Right lung (tissue), 5 donors: ENCODE measurements around the gene ZNF618. TPM values are rescaled to one million over a fixed set of nuclear protein-coding genes. Genes with fewer than 3 reads are reported as not detected.

Experiments
- DNase-seq, 2 donors: peaks; one replicate each; pipeline ENCODE4 v3.0.0-alpha.2; 2013
- polyA plus RNA-seq, 5 donors: library from polyadenylated mRNA; unstranded; fragments of 120-200 nt; gene quantifications; one replicate each; pipeline versions ENCODE4 v1.2.1 to v1.2.3, GENCODE V29; 2013; ENCODE audit warnings: inconsistent platforms in 1 of 5, low replicate concordance in 1 of 5; ENCODE audit not compliant: insufficient read length in 5 of 5, insufficient read depth in 1 of 5

The ZNF618 gene
- polyA plus RNA-seq, 5 donors: 29.0 to 34.5 (median 29.7) TPM

GRCh38 chr9:113957351-113957750, 81.2 kb downstream of the ZNF618 start:
- DNase-seq: no peak

DNA sequence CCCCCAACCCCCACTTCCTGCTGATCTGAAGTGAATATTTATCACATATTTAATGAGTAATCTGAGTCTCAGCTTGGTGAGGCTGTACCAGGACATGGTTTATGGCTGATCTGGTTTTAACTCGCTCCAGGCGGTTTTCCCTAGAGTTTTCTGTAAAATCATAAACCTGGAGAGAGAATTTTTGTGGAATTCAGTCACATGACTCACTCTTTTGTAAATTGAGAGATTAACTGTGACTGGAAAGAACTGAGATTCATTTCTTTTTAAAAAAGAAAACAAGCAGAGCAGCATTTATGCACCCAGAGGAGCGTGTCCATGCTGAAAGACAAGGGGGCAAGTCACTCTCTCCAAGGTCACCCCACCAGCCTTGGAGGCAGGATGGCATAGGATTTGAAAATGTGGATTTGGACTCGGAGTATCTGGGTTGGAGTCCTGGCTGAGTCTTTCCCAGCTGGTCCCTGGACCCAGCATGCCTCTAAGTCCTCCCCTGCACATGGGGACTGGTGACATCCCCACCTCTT, 81.8 kb downstream of the ZNF618 start:
- DNase-seq: peak in 1 of 2 donors; percentile 18

GRCh38 chr9:113958556-113958955, 82.4 kb downstream of the ZNF618 start:
- no peak for DNase-seq

- no peak for DNase-seq
Observed at GRCh38 chr9:113960768-113961167, 84.7 kb downstream of the ZNF618 start.

DNA sequence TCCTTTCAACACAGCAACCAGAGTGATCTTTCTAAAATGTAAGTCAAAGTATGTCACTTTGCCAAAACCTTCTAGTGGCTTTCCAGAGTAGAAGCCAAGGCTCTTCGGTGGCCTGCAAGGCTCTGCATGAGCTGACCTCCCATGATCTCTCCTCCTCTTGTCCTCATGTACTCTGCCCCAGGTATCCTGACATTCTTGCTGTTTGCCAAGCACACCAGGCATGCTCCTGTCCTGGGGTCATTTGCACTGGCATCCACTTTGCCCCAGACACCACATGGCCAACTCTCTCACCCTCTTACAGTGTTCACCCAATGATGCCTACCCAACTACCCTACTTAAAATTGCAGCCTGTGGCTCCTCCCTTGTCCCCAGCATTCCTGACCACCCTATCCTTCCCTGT, 86.3 kb downstream of the ZNF618 start:
- no peak for DNase-seq

DNA sequence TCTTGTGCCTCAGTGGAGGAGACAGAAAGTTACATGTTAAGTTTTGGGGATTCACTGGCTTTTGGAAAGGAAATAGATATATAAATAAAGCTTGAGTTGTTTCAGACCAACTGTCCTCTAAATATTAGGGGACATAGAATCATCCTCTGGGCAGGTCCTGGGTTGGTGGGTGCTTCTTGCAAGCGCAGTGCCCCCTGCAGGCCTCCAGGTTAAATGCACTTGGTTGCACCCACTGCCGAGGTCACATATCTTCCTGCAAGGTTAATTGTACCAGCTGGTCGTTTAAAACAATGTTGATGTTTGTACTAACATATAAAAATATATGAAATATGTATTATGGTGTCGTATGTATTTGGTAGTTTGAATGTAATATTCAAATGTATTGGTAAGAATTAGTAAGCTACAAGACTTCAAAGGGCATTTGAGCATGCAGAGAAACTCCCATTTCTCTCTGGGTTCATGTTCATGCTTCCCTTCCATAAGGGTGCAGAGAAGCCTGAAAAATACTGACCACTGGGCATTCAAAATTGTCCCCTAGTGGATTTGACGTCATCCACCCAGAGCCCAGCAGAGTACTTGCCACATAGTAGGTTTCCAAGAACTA, 87.0 kb downstream of the ZNF618 start:
- DNase-seq: no peak

DNA sequence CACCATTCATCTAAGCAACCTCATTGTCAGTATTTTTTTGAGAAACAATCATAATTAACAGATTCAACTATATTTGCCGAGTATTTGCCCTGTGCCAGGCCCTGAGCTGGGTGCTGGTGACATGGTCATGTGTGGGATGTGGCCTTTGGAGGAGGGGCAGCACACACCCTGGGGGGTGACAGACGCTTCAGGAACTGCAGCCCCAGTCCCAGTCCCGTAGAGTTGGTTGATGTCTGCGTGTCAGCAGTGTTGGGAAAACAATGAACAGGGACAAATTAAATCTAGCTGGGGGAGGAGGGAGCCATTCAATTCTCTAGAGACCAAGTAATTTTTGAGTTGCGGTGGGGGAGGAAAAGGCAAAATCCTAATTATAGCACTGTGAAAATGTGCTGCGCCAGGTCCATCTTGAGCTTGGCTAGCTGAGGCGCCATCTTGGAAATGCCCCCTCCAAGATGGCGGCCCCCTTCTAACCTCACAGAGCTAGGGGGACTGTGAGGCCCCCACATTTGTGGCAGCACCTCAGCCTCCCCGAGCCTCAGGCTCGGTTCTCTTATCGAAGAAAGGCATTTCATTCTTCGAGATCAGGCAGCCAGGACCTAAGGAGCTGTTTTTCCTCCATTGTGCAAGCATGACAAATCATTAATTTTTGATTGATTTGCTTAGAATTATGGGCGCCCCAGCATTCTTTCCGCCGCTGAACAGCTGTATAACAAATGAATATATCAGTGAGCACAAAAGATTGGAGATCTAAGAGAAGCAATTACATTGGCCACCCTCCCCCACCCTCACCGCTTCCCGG, 87.8 kb downstream of the ZNF618 start:
- no peak for DNase-seq

- DNase-seq: no peak
Observed at GRCh38 chr9:113964495-113965170, 88.5 kb downstream of the ZNF618 start.

DNA sequence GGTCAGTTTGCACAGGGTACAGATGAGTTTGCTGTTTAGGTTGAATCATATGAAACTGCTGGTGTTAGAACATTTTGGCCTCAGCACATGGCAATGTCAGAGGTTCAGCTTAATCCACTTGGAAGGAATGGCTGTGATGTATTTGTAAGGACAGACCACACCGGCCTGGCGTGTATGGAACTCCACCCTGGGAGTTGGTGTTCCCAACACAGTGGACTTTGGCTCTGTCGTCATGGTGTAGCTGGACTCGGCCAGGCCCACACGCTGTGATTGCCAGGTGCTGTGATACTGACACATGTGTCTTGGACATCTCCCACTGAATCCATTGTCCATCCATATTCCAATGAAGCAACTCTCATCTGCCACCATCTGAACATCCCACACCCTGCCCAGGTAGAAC, 90.3 kb downstream of the ZNF618 start:
- no peak for DNase-seq

- DNase-seq: no peak
Observed at GRCh38 chr9:113967380-113967779, 91.3 kb downstream of the ZNF618 start.

DNA sequence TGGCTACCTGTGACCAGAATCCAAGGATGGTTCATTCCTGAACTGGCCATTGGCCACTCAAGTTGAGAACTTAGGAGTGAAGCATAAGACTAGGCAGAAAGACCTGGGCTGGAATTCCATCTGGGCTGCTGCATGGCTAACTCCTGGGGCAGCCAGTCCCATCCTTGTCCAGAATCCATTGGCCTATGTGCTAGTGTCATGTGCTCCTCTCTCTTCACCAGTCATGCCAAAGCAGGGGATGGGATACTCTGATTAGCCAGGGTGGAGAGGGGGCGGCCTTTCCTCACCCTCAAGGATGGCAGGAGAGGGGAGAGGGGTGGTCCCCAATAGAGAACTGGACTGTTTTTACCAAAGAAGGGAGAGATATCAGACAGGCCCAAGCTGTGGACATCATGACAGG, 93.2 kb downstream of the ZNF618 start:
- DNase-seq: no peak

DNA sequence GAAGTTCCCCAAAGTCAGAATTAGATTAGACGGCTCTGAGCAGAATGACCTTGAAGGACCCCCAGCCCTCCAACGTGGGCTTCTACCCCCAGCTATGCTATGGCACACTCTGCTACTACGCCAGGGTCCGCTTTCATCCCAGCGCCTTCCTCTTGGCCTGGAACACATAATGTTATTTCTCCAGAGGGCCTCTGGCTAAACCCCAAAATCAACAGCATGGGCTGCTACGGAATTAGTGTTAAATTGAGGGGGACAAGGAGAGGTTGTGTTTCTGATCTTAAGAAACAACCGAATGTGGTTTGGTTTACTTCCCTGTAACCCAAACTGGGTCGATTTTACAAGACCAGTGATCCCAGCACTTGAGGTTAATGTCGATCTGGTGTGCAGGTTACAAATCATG, 97.1 kb downstream of the ZNF618 start:
- no peak for DNase-seq

- DNase-seq: no peak
Observed at GRCh38 chr9:113973963-113974413, 97.9 kb downstream of the ZNF618 start.

DNA sequence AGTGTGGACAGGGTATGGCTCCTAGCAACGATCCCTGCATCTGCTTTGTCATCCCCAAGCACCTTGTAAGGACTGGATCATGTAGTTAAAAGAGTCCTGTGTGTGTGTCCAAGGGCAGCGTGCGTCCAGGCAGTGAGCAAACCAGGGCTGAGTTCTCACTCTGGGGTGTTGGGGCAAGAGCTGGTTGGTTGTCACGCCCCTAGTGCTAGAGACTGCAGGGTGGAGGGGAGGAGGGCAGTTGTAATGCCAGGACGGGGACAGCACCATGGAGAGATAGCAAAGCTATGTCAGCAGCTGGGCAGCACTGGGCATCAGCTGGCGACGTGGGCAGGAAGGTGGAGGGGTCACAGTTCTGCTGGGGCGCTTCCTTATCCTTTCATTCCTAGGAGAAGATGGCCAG, 100.8 kb downstream of the ZNF618 start:
- no peak for DNase-seq

- DNase-seq: no peak
Observed at GRCh38 chr9:113978725-113979342, 102.7 kb downstream of the ZNF618 start.

DNA sequence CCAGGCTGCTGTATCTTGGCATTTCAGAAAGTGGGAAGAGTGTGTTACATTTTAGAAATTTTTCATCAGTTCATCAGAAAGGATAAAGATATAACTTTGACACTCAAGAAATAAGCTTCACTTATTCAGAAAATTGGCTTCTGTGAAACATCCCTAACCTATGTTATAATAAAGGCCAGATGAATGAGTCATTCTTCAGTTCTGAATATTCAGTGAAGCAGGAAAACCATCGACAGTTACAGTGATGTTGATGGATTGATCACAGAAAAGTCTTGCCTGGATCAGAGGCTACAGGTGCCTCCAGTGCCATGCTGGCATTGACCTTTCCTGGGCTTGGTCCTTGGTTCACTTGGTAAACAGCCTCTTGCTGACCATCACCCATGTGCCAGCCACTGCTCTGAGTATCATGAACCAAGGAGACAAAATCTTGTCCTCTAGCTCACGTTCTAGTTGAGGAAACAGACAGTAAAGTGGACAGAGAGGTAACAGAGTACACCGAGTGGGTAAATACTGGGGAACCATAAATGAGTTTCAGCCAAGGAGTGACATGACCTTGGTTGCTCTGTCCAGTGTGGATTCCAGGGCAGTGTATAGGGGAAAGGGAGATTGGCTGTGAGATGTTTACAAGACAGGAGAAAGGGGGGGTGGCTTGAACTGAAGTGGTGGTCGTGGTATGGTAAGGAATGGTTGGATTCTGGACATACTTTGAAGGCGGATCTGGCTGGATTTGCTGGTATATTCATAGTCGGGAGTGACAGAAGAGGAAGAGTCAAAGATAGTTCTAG, 103.4 kb downstream of the ZNF618 start:
- no peak for DNase-seq

GRCh38 chr9:113984639-113985380, 108.7 kb downstream of the ZNF618 start:
- no peak for DNase-seq

- no peak for DNase-seq
Observed at GRCh38 chr9:113985968-113986585, 110.0 kb downstream of the ZNF618 start.

- DNase-seq: no peak
Observed at GRCh38 chr9:113986931-113987330, 110.8 kb downstream of the ZNF618 start.

GRCh38 chr9:113987526-113987925, 111.4 kb downstream of the ZNF618 start:
- DNase-seq: no peak
